ENCODE measurements around the gene ZNF45. TPM values are rescaled to one million over a fixed set of nuclear protein-coding genes. Genes with fewer than 3 reads are reported as not detected.

The ZNF45 gene
- polyA plus RNA-seq, 1 donor from 2014 or later, result 10.7 TPM

DNA sequence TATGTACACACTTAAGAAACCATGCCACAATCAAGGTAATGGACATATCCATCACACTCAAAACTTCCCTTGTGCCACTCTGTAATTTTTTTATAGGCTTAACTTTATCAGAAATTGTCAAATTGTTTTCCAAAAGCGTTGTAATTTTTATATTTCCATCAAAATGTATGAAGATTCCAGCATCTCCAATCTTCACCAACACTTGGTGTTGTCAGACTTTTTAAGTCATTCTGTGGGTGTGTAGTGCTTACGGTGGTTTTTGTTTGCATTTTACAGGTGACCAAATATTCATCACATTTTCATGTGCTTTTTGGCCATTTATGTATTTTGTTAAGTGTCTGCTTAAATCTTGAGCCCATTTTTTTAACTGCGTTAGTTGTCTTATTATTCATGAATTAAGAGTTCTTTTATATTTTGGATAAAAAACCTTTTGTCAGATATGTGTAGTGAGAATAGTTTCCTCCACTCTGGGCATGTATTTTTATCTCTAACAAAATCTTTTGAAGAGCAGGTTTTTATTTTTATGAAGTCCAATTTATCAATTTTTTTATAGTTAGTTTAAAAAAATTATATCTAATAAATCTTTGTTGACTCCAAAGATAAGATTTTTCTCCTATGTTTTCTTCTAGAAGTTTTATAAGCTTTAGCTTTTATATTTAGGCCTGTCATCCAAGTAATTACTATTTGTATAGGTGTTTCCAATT lies 4.6 kb upstream of the ZNF45 start:
- H3K4me3 Mint-ChIP-seq, result no peak overlapping the region
- H3K9me3 Mint-ChIP-seq, result peaks cover 11 to 19% (median 13%) of the 10 kb centered on the region in 3 donors
- H3K36me3 Mint-ChIP-seq, result peaks cover 6% of the 10 kb centered on the region
- H3K27ac Mint-ChIP-seq, result no peak overlapping the region
- peaks cover 0 to 11% (median 0%) of the 10 kb centered on the region in 3 donors for H3K4me1 Mint-ChIP-seq
- peaks cover 2% of the 10 kb centered on the region for H3K27me3 Mint-ChIP-seq

DNA sequence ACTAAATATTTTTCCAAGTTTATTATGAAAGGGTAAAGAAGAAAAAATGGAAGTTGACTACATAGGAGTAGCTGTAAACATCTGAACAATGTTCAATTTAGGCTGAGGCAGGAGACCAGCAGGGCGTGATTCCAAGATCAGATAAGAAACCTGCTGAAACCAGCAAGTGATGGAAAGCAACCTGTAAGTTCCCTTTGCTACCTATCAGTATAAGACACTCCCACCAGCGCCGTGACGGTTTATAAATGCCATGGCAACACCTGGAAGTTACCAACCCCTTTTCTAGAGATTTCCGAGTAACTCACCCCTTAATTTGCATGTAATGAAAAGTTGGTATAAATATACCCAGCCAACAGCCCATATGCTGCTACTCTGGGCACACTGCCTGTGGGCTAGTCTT lies 1.1 kb upstream of the ZNF45 start:
- Mint-ChIP-seq H3K9me3 (peaks cover 6 to 8% (median 7%) of the 10 kb centered on the region in 3 donors), H3K4me1 (peaks cover 8 to 18% (median 11%) of the 10 kb centered on the region in 3 donors), H3K4me3 (peak overlapping the region; percentile 93 to 99 (median 98)), H3K27me3 (no peaks in the 10 kb centered on the region), H3K36me3 (peaks cover 9% of the 10 kb centered on the region), H3K27ac (peak overlapping the region in 1 of 3 donors; percentile 67)

DNA sequence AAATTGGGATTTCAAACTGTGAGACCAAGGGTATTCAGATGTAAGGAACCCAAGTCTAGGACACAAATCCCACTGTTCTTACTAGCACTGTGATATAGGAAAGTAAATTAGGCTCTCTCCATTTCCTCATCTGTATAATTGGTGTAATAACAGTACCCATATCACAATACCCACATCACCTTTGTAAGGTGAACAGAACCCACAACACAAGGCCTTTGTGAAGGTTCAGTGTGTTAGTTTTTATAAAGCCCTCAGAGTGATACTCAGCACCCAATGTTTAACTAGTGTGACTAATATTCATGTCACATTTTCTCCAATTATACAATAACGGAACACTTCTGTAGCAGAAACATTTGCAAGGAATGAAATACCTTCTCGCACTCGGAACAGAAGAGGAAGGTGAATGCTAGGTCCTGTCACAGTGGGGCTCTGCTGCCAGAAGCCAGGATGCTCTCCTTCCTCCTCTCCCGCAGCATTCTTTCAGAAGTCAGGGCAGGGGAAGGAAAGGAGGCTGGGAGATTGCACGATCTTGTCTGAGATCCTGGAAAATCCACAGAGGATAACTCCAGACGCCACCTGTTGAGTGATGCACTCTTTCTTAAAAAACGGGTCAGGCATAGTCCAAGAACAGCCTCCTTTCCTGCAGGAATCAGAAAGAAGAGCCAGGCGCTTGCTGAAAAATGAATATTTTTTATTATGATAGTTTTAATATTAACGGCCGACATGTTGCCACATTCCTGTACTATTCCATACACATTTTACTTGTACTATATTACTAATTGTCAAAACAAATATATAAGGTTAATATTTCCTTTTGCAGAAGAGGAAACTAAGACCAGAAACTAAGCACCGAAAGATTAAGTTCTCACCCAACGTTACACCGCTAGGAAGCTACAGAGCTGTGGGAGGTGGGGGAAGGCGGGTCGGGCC lies 762 bp downstream of the ZNF45 start:
- Mint-ChIP-seq H3K9me3 (peaks cover 0 to 3% (median 2%) of the 10 kb centered on the region in 3 donors), H3K27me3 (no peaks in the 10 kb centered on the region), H3K36me3 (peaks cover 20% of the 10 kb centered on the region), H3K4me3 (peak overlapping the region; percentile 93 to 99 (median 98)), H3K27ac (peak overlapping the region; percentile 67 to 92 (median 86)), H3K4me1 (peaks cover 11 to 22% (median 13%) of the 10 kb centered on the region in 3 donors)

DNA sequence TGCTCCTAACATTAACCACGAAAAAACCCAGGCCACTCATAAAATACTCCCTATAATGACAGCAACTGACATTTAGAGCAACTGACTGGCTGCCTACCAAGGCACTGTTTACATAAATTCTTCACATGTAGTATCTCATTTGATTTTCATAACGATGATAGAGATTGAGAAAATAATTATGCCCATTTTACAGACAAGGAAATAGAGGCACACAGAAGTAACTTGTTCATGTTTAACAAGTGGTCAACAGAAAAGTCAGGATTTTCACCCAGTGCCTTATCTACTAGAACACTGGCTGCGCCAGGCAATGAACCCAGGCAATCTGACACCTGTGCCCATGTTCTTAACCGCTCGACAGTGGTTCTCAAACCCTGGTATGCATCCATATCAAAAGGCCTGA lies 6.3 kb downstream of the ZNF45 start:
- peaks cover 4 to 6% (median 4%) of the 10 kb centered on the region in 3 donors for H3K4me1 Mint-ChIP-seq
- H3K36me3 Mint-ChIP-seq, result peaks cover 50% of the 10 kb centered on the region
- H3K9me3 Mint-ChIP-seq, result peaks cover 0 to 14% (median 3%) of the 10 kb centered on the region in 3 donors
- H3K4me3 Mint-ChIP-seq, result no peak overlapping the region
- H3K27ac Mint-ChIP-seq, result no peak overlapping the region
- no peaks in the 10 kb centered on the region for H3K27me3 Mint-ChIP-seq

DNA sequence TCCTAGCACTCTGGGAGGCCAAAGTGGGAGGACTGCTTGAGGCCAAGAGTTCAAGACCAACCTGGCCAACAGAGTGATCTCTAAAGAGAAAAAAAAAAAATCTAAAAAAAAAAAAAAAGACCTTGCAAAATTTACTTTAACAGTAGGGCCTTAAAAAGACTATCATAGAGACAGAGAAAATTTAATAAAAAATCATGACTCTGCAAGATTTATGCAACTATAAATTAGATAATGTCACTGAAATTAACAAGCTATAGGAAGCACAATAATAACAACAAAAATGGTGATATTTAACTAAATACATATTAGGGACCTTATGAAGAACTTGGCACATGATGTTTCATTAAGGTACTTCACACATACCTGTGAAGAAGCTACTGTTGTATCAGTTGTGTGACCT lies 11.2 kb downstream of the ZNF45 start:
- H3K36me3 Mint-ChIP-seq, result peaks cover 64% of the 10 kb centered on the region
- H3K27ac Mint-ChIP-seq, result no peak overlapping the region
- no peaks in the 10 kb centered on the region for H3K4me1 Mint-ChIP-seq
- H3K4me3 Mint-ChIP-seq, result no peak overlapping the region
- peaks cover 12 to 37% (median 18%) of the 10 kb centered on the region in 3 donors for H3K9me3 Mint-ChIP-seq
- H3K27me3 Mint-ChIP-seq, result no peaks in the 10 kb centered on the region

DNA sequence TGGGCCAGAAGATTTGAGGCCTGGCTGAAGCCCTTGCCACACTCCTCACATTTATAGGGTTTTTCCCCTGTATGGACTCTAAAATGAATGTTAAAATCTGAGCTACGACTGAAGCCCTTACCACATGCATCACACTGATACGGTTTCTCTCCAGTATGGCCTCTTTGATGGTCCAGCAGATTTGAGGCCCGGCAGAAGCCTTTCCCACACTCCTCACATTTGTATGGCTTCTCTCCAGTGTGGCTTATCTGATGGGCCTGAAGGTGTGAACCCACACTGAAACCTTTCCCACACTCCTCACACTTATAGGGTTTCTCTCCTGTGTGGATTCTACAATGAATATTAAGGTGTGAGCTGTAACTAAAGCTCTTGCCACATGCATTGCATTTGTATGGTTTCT lies 21.0 kb downstream of the ZNF45 start:
- Mint-ChIP-seq H3K27me3 (no peaks in the 10 kb centered on the region), H3K4me3 (peak overlapping the region in 1 of 4 donors; percentile 1), H3K36me3 (peaks cover 44% of the 10 kb centered on the region), H3K9me3 (peaks cover 19 to 76% (median 35%) of the 10 kb centered on the region in 3 donors), H3K27ac (no peak overlapping the region), H3K4me1 (no peaks in the 10 kb centered on the region)

DNA sequence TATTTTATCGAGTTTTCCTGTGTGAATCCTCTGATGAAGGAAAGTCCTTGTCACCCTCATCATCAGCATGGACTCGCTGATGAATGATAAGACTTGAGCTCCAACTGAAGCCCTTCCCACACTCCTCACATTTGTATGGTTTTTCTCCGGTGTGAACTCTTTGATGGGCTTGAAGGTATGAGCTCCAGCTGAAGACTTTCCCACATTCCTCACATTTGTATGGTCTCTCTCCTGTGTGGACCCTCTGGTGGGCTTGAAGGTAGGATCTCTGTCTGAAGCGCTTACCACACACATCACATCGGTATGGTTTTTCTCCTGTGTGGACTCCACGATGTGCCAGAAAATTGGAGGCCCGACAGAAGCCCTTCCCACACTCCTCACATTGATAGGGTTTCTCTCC lies 21.7 kb downstream of the ZNF45 start:
- Mint-ChIP-seq H3K9me3 (peaks cover 18 to 74% (median 38%) of the 10 kb centered on the region in 3 donors), H3K4me3 (no peak overlapping the region), H3K36me3 (peaks cover 39% of the 10 kb centered on the region), H3K4me1 (no peaks in the 10 kb centered on the region), H3K27me3 (no peaks in the 10 kb centered on the region), H3K27ac (no peak overlapping the region)

DNA sequence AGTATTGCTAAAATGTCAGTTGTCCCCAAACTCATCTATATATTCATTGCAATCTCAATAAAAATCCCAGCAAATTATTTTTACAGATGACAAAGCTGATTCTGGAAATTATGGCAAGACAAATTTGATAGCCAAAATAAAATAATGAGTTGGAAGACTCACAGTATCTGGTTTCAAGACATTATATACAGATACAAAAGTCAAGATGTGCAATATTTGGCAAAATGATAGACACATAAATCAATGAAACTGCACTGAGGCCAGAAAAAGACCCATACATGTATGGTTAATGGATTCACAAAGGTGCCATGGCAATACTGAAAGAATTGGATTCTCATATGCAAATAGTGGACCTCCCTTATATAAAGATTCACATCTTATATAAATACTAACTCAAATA lies 24.2 kb downstream of the ZNF45 start:
- H3K4me1 Mint-ChIP-seq, result no peaks in the 10 kb centered on the region
- peaks cover 20% of the 10 kb centered on the region for H3K36me3 Mint-ChIP-seq

DNA sequence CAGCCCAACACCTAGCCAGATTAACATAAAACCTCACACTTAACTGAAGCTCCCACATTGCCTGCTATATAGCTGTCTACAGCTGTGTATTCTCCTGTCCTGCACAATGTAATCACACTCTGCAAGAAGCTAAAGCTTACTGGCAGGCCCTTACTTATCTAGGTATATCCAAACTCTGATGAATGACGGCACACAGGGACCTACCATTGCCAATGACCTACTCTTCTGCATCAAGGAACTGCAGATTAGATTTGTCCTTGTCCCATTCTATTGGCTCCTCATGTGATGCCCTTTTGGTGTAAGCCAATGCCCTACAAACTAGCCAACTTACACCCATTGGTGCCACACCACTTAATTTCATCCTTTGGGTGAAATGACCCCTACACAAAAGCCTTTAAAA lies 26.4 kb downstream of the ZNF45 start:
- H3K9me3 Mint-ChIP-seq, result peaks cover 24 to 78% (median 51%) of the 10 kb centered on the region in 3 donors
- no peak overlapping the region for H3K27ac Mint-ChIP-seq
- no peak overlapping the region for H3K4me3 Mint-ChIP-seq
- H3K27me3 Mint-ChIP-seq, result no peaks in the 10 kb centered on the region
- peaks cover 11% of the 10 kb centered on the region for H3K36me3 Mint-ChIP-seq
- H3K4me1 Mint-ChIP-seq, result no peaks in the 10 kb centered on the region

More for the DNA sequence above, 24.2 kb downstream of the ZNF45 start:
- H3K27ac Mint-ChIP-seq, result no peak overlapping the region
- H3K9me3 Mint-ChIP-seq, result peaks cover 24 to 81% (median 54%) of the 10 kb centered on the region in 3 donors
- H3K27me3 Mint-ChIP-seq, result no peaks in the 10 kb centered on the region
- no peak overlapping the region for H3K4me3 Mint-ChIP-seq

DNA sequence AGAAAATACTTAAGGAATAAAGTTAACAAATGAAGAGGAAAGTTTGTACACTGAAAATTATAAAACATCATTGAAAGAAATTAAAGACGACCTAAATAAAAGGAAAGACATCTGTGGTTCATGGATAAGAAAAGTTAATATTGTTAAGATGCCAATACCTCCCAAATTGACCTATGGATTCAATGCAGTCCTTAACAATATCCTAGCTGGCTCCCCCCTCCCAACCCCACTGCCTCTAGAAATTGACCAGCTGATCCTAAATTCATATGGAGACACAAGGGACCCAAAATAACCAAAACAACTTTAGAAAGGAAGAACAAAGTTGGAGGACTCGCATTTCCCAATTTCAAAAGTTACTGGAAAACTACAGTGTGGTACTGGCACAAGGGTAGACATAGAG lies 28.3 kb downstream of the ZNF45 start:
- Mint-ChIP-seq H3K36me3 (peaks cover 7% of the 10 kb centered on the region), H3K27ac (no peak overlapping the region), H3K4me3 (no peak overlapping the region), H3K27me3 (no peaks in the 10 kb centered on the region), H3K9me3 (peaks cover 22 to 63% (median 51%) of the 10 kb centered on the region in 3 donors), H3K4me1 (peaks cover 5% of the 10 kb centered on the region in 3 donors)

DNA sequence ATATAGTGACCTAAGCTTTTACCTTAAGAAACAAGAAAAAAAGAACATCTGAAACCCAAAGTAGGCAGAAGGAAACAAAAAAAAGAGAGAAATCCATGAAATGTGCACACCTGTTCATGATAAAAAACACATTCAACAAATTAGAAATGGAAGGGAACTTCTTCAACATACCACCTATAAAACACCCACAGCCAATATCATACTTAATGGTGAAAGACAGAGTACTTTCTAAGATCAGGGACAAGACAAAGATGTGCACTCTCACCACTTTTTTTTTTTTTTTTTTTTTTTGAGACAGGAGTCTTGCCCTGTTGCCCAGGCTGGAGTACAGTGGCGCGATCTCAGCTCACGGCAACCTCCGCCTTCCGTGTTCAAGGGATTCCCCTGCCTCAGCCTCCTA lies 29.2 kb downstream of the ZNF45 start:
- Mint-ChIP-seq H3K4me3 (no peak overlapping the region), H3K27me3 (no peaks in the 10 kb centered on the region), H3K4me1 (peaks cover 10 to 12% (median 12%) of the 10 kb centered on the region in 3 donors), H3K27ac (no peak overlapping the region), H3K9me3 (peaks cover 21 to 57% (median 49%) of the 10 kb centered on the region in 3 donors), H3K36me3 (peaks cover 7% of the 10 kb centered on the region)

DNA sequence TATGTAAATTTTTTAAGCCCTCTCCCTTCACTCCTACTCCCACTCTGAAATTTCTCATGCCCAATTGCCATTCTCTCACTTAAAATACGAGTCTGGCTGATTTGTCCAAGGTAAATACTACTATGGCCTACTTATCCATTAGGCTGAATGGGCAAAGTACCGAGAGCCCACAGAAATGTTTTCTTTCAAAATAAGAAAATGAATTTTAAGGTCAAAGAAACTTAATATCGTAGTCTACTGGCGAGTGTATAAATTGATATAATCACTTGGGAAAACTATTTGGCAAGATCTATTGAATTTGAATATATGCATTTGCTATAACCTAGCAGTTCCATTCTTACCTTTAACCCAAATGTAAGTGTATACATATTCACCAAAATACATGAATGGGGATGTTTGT lies 32.7 kb downstream of the ZNF45 start:
- H3K36me3 Mint-ChIP-seq, result peaks cover 24% of the 10 kb centered on the region
- H3K4me1 Mint-ChIP-seq, result peaks cover 14% of the 10 kb centered on the region in 3 donors
- H3K27ac Mint-ChIP-seq, result no peak overlapping the region
- H3K9me3 Mint-ChIP-seq, result peaks cover 24 to 51% (median 37%) of the 10 kb centered on the region in 3 donors
- no peaks in the 10 kb centered on the region for H3K27me3 Mint-ChIP-seq
- H3K4me3 Mint-ChIP-seq, result peak overlapping the region; percentile 82 to 97 (median 92)

DNA sequence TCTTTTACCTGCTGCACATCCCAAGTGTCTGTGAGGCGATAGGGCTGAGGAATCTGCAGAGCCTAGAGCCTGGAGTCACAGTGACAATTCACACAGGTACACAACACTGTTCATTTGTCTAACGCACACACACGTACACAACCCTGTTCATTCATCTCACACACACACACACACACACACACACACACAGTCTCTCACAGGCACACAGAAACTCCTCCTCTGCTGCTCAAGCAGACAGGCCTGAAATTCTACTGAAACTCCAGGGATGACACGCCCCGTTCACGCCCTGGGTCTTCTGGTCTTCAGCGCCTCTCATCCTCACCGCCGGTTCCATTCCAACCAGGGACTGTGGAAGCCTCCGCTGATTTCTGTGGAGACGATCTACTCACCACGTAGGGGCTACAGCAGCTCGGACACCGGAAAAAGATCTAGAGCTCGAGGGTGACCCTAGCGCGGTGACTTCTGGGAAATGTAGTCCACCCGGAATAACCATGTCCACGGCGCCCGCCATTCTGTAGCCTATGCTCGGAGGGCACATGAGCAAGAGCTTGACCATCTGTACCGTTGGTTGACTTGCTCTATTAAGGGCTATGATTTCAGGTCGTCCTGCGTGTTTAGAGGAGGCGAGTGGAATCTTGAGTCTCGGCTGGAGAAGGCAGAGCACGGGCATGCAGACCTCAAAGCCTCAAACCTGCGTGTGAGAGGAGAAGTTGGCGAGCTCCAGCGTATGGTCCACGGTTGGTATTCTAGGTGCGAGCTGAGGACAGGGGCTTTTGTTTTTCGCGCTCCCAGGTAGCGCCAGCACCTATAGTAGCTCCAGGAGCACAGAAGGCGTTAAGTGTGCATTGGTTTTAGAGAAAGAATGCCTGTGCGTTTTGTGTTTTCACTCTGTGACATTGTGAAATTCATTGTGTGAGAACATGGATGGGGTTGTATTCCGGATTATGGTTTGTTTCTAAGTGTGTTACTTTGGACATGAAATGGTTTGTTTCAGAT lies 33.4 kb downstream of the ZNF45 start:
- Mint-ChIP-seq H3K9me3 (peaks cover 21 to 47% (median 34%) of the 10 kb centered on the region in 3 donors), H3K36me3 (peaks cover 24% of the 10 kb centered on the region), H3K27me3 (no peaks in the 10 kb centered on the region), H3K27ac (peak overlapping the region in 2 of 3 donors; percentile 53 to 86), H3K4me1 (peaks cover 14% of the 10 kb centered on the region in 3 donors), H3K4me3 (peak overlapping the region; percentile 82 to 97 (median 92))

DNA sequence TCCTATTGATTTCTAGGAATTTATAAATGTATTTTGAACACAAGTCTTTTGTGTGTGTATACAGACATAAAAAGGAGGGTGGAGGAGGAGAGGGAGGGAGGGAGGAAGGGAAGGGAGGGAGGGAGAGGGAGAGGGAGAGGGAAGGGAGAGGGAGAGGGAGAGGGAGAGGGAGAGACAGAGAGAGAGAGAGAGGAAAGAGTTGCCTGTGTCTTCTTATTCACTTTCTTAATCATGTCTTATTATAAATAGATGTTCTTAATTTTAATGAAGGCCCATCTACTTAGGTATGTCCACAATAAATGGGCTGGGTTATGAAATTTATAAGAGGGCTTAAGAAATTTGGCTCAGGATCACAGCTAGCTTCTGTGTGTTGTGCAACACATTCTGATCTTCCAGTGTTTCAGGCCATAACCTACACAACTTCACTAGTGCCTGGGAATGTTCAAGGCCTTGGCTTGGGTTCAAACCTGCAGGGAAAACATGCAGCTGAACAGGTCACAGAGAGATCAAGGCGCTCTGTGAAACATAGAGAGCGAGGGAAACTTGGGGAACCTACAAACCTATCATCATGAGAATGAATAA lies 39.3 kb downstream of the ZNF45 start:
- H3K27ac Mint-ChIP-seq, result no peak overlapping the region
- peaks cover 16 to 43% (median 33%) of the 10 kb centered on the region in 3 donors for H3K9me3 Mint-ChIP-seq
- H3K27me3 Mint-ChIP-seq, result no peaks in the 10 kb centered on the region
- no peak overlapping the region for H3K4me3 Mint-ChIP-seq
- peaks cover 2 to 4% (median 2%) of the 10 kb centered on the region in 3 donors for H3K4me1 Mint-ChIP-seq
- H3K36me3 Mint-ChIP-seq, result peaks cover 27% of the 10 kb centered on the region

All from IgD-negative memory B cell (primary cell).